Measurements from ENCODE around the gene EIF2A.

DNA sequence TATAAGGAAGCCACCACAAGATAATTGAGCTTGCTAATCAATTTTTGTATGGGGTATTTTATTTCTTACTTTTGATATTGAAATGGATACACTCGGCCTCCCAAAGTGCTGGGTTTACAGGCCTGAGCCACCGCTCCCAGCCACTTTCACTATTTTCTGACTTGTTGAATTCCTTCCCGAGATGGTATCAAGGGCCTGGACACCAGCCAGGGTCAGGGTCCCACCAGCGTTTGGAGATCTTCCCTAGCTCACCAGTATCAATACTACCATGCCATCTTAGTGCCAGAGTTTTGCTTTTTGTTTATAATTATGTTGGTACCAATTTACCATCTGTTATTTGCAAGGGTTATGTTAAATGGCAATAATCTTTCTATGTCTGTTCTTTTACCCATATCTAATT lies 51.1 kb downstream of the EIF2A start:
- TF ChIP-seq POLR2AphosphoS5 (IDR thresholded peaks at IDR 0.05) (no peak), POLR2A (IDR thresholded peaks at IDR 0.05) (no peak)
- TF ChIP-seq, protein P1, sequence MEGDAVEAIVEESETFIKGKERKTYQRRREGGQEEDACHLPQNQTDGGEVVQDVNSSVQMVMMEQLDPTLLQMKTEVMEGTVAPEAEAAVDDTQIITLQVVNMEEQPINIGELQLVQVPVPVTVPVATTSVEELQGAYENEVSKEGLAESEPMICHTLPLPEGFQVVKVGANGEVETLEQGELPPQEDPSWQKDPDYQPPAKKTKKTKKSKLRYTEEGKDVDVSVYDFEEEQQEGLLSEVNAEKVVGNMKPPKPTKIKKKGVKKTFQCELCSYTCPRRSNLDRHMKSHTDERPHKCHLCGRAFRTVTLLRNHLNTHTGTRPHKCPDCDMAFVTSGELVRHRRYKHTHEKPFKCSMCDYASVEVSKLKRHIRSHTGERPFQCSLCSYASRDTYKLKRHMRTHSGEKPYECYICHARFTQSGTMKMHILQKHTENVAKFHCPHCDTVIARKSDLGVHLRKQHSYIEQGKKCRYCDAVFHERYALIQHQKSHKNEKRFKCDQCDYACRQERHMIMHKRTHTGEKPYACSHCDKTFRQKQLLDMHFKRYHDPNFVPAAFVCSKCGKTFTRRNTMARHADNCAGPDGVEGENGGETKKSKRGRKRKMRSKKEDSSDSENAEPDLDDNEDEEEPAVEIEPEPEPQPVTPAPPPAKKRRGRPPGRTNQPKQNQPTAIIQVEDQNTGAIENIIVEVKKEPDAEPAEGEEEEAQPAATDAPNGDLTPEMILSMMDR (IDR thresholded peaks at IDR 0.05) = no peak
